OCI-LY7 (cell line): ENCODE data around the gene AP1M1. TPM values are rescaled to one million over a fixed set of nuclear protein-coding genes. Genes with fewer than 3 reads are reported as not detected.
A peak's percentile ranks its signal among the peaks of the same experiment; 100 is the strongest.

Experiments
- BruUV-seq: library from RNA; stranded (reverse); fragments of 400-500 nt; replicated peaks from 2 replicates; lab custom pipeline; 2021; lab: Mats Ljungman, UMichigan
- CTCF ChIA-PET: fragments of 300-600 bp; sonication (Branson Sonifier 250); formaldehyde crosslinking; loops from one replicate; lab custom pipeline; 2022; ENCODE audit warnings: antibody characterized with exemption; ENCODE audit not compliant: unreplicated experiment; lab: Charles Lee
- POLR2A ChIA-PET: fragments of 300-600 bp; sonication (Branson Sonifier 250); formaldehyde crosslinking; loops from one replicate; lab custom pipeline; 2022; ENCODE audit warnings: antibody characterized with exemption; lab: Charles Lee
- DNase-seq: peaks from one replicate; pipeline ENCODE4 v3.0.0-alpha.2; 2015; ENCODE audit warnings: low spot score
- H2AFZ ChIP-seq: fragments of 200-600 bp; sonication (generic), shearing (Covaris generic); 2 replicates; pipeline ENCODE4 v1.6.1; 2014; ENCODE audit warnings: mild to moderate bottlenecking, antibody characterized with exemption, low read length, moderate library complexity
- H3K27ac ChIP-seq: fragments of 200-600 bp; sonication (generic); 2 replicates; pipeline ENCODE4 v1.5.1; 2014; ENCODE audit warnings: mixed run types, low read depth, mild to moderate bottlenecking, moderate library complexity, low read length, inconsistent platforms; ENCODE audit not compliant: poor library complexity, severe bottlenecking
- H3K36me3 ChIP-seq: fragments of 200-600 bp; sonication (generic); 2 replicates; pipeline ENCODE4 v1.6.1; 2014; ENCODE audit warnings: mild to moderate bottlenecking, antibody characterized with exemption, low read length, moderate library complexity, mixed read lengths; ENCODE audit not compliant: insufficient read depth
- H3K4me1 ChIP-seq: fragments of 200-600 bp; sonication (generic); 2 replicates; pipeline ENCODE4 v1.5.1; 2014; ENCODE audit warnings: mild to moderate bottlenecking, low read length; ENCODE audit not compliant: insufficient read depth, poor library complexity, severe bottlenecking
- H3K4me2 ChIP-seq: fragments of 200-600 bp; sonication (generic); 2 replicates; pipeline ENCODE4 v1.6.1; 2014; ENCODE audit warnings: mild to moderate bottlenecking, low read length
- H3K4me3 ChIP-seq: fragments of 200-600 bp; sonication (generic); 2 replicates; pipeline ENCODE4 v1.5.1; 2014; ENCODE audit warnings: mild to moderate bottlenecking, low read depth, low read length; ENCODE audit not compliant: poor library complexity, severe bottlenecking
- H3K79me2 ChIP-seq: fragments of 200-600 bp; sonication (generic); 2 replicates; pipeline ENCODE4 v1.6.1; 2016; ENCODE audit warnings: low read depth, mild to moderate bottlenecking, low read length, moderate library complexity, mixed read lengths; ENCODE audit not compliant: insufficient read depth
- H3K9me2 ChIP-seq: fragments of 200-600 bp; sonication (generic); 2 replicates; pipeline ENCODE4 v1.6.1; 2016; ENCODE audit warnings: mild to moderate bottlenecking, low read length, mixed read lengths; ENCODE audit not compliant: insufficient read depth
- H3K9me3 ChIP-seq: fragments of 200-600 bp; sonication (generic); 2 replicates; pipeline ENCODE4 v1.6.1; 2014; ENCODE audit warnings: mild to moderate bottlenecking, mixed run types, low read length, mixed read lengths
- H4K20me1 ChIP-seq: fragments of 200-600 bp; sonication (generic); 2 replicates; pipeline ENCODE4 v1.6.1; 2014; ENCODE audit warnings: mild to moderate bottlenecking, antibody characterized with exemption, low read length, moderate library complexity, mixed read lengths; ENCODE audit not compliant: insufficient read depth
- EZH2phosphoT487 ChIP-seq: fragments of 200-600 bp; sonication (generic); IDR thresholded peaks from 2 replicates; pipeline ENCODE4 v1.6.1; 2018; ENCODE audit warnings: low read depth, borderline replicate concordance, mild to moderate bottlenecking, mixed run types, antibody characterized with exemption, low read length, moderate library complexity, mixed read lengths
- intact Hi-C: fragments of 100-400 bp; cut with micrococcal nuclease; formaldehyde crosslinking; loops from one replicate; pipeline ENCODE4 v1.10.0; 2022; ENCODE audit not compliant: unreplicated experiment
- total RNA-seq, 2 experiments: library from RNA; depleted of rRNA in 1 of 2; stranded (reverse); fragments of >200 nt in 1 of 2; shearing (Covaris generic) in 1 of 2; gene quantifications; 2 replicates each; pipeline ENCODE4 v1.2.3, GENCODE V29; 2014 to 2022
- TF ChIP-seq, protein P1 (sequence below): fragments of 200-600 bp; sonication (generic); conservative IDR thresholded peaks from 2 replicates; pipeline ENCODE4 v1.5.1; 2014; ENCODE audit warnings: mild to moderate bottlenecking, antibody characterized with exemption, low read length, moderate library complexity, mixed read lengths

Gene AP1M1
- total RNA-seq, 2 experiments from 2014 or later: 92.9 to 94.6 TPM

DNA sequence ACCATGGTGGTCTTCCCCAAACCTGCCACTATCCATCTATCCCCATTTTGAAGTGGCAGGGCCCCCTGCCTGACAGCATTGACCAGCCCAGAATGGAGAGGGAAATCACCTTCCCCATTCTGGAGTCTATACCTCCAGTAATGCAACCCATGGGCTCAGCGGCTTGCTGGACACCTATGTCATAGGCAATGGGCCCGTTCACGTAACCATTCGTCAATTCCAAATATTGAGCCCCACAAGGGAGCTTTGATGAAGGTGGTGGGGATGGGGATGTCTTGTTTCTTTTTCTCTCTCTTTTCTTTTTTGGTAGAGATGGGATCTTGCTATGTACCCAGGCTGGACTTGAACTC lies 63.1 kb downstream of the AP1M1 start:
- no peaks in the 10 kb centered on the region for H3K79me2 ChIP-seq
- DNase-seq: no peak
- ChIA-PET CTCF (interaction anchor here (1.4 kb wide), 1 partner anchor 122 kb away, joined by 3 read pairs; no protein-coding TSS in a partner anchor), POLR2A (interaction anchor here (0.8 kb wide), 1 partner anchor 31 kb away, joined by 3 read pairs; no protein-coding TSS in a partner anchor)
- intact Hi-C loops: loop anchor here (1.0 to 2.0 kb wide), 3 partner anchors 42 to 111 kb away; no protein-coding TSS in a partner anchor
- no peaks in the 10 kb centered on the region for H3K9me2 ChIP-seq
- H3K36me3 ChIP-seq: no peaks in the 10 kb centered on the region
- H4K20me1 ChIP-seq: no peaks in the 10 kb centered on the region
- H2AFZ ChIP-seq: no peak overlapping the region
- TF ChIP-seq, protein P1, sequence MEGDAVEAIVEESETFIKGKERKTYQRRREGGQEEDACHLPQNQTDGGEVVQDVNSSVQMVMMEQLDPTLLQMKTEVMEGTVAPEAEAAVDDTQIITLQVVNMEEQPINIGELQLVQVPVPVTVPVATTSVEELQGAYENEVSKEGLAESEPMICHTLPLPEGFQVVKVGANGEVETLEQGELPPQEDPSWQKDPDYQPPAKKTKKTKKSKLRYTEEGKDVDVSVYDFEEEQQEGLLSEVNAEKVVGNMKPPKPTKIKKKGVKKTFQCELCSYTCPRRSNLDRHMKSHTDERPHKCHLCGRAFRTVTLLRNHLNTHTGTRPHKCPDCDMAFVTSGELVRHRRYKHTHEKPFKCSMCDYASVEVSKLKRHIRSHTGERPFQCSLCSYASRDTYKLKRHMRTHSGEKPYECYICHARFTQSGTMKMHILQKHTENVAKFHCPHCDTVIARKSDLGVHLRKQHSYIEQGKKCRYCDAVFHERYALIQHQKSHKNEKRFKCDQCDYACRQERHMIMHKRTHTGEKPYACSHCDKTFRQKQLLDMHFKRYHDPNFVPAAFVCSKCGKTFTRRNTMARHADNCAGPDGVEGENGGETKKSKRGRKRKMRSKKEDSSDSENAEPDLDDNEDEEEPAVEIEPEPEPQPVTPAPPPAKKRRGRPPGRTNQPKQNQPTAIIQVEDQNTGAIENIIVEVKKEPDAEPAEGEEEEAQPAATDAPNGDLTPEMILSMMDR: no peak
- TF ChIP-seq EZH2phosphoT487: no peak
- H3K4me1 ChIP-seq: peaks cover 81% of the 10 kb centered on the region
- H3K4me3 ChIP-seq: no peak overlapping the region
- H3K27ac ChIP-seq: peak overlapping the region; percentile 91
- H3K4me2 ChIP-seq: peak overlapping the region; percentile 71; the same call in 1 of the 2 replicates
- no TSS peak for BruUV-seq
- H3K9me3 ChIP-seq: no peaks in the 10 kb centered on the region

- BruUV-seq: no TSS peak
- Histone ChIP-seq H3K79me2 (no peaks in the 10 kb centered on the region), H3K4me2 (peak overlapping the region; percentile 71), H3K36me3 (no peaks in the 10 kb centered on the region), H3K9me3 (no peaks in the 10 kb centered on the region), H3K4me1 (peaks cover 76% of the 10 kb centered on the region), H3K4me3 (peak overlapping the region; percentile 12), H3K9me2 (no peaks in the 10 kb centered on the region), H2AFZ (peak overlapping the region; percentile 7; the same call in 1 of the 2 replicates), H4K20me1 (no peaks in the 10 kb centered on the region), H3K27ac (no peak overlapping the region)
- CTCF ChIA-PET: interaction anchor here (1.4 kb wide), 1 partner anchor 121 kb away, joined by 3 read pairs; no protein-coding TSS in a partner anchor
- no peak for DNase-seq
- intact Hi-C loops: loop anchor here (2.0 kb wide), 1 partner anchor 65 kb away; no protein-coding TSS in a partner anchor
- POLR2A ChIA-PET: interaction anchor here (0.8 to 1.2 kb wide), 2 partner anchors 30 to 114 kb away, joined by 3 read pairs; no protein-coding TSS in a partner anchor
- TF ChIP-seq, protein P1: no peak
- no peak for TF ChIP-seq EZH2phosphoT487
Observed at GRCh38 chr19:16261584-16262368, 64.1 kb downstream of the AP1M1 start.

- BruUV-seq: no TSS peak
- Histone ChIP-seq H4K20me1 (no peaks in the 10 kb centered on the region), H3K36me3 (no peaks in the 10 kb centered on the region), H3K4me3 (peak overlapping the region; percentile 10), H3K4me1 (peaks cover 67% of the 10 kb centered on the region), H3K27ac (no peak overlapping the region), H3K4me2 (peak overlapping the region; percentile 71), H3K79me2 (no peaks in the 10 kb centered on the region), H2AFZ (peak overlapping the region; percentile 20; the same call in 1 of the 2 replicates), H3K9me3 (no peaks in the 10 kb centered on the region), H3K9me2 (no peaks in the 10 kb centered on the region)
- POLR2A ChIA-PET: interaction anchor here (0.6 to 1.2 kb wide), 6 partner anchors 77 to 1090 kb away, joined by 3 to 5 read pairs (median 4); no protein-coding TSS in a partner anchor
- CTCF ChIA-PET: no interaction called here
- intact Hi-C loops: no loop called here
- TF ChIP-seq, protein P1: no peak
- TF ChIP-seq EZH2phosphoT487: no peak
- no peak for DNase-seq
Observed at GRCh38 chr19:16262618-16263017, 64.9 kb downstream of the AP1M1 start.
